Stimulated activated CD4-positive, alpha-beta T cell treated with anti-CD3 and anti-CD28 coated beads, Interleukin-15, amount 100 ng/mL, for 24 hours (primary cell): Measurements from ENCODE around the gene ATG101.

ENCODE experiments used
- DNase-seq: peaks from one replicate; pipeline ENCODE4 v3.0.0-alpha.2; 2020

The ATG101 gene

GRCh38 chr12:52058631-52059361, 11.0 kb upstream of the ATG101 start:
- no peak for DNase-seq

DNA sequence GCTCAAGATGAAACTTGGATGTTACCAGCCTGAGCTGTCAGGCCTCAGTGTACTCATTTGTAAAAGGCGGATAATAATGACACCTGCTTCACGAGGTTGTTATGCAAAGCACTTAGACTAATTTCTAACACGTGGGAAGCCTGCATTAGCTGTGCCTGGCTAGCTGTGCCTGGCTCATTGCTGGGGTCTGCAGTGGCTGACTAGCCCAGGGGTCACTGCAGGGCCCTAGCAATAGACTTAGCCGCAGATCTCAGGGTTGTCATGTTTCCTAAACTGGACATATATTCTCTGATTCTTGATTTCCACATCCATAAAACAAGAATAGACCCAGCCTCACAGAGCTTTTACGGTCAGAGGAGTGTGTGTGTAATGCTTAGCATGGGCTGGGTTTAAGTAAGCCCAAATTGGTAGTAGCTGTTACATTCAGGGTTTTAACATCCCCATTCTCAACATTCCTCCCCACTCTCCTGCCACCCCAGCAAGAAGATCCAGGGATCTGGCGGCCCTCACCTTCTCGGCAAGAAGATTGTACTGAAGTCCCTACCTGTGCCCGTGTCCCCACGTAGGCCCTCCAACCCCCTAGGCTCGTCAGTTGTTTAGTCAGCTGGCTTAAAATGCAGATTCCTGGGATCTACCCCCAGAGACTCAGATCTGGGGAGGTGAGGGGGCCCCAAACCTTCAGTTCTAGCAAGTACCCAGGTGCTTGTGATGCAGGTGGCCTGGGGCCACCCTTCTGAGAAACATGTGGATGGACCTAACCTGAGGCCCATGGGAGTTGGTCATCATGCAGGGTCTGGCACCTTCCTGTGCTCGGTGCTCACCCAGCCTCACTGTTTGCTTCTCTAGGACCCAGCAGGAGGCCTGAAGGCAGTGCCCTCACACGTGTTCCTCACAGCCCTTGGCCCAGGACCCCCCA, 9.9 kb upstream of the ATG101 start:
- DNase-seq: no peak

GRCh38 chr12:52060498-52061177, 9.1 kb upstream of the ATG101 start:
- DNase-seq: no peak

DNA sequence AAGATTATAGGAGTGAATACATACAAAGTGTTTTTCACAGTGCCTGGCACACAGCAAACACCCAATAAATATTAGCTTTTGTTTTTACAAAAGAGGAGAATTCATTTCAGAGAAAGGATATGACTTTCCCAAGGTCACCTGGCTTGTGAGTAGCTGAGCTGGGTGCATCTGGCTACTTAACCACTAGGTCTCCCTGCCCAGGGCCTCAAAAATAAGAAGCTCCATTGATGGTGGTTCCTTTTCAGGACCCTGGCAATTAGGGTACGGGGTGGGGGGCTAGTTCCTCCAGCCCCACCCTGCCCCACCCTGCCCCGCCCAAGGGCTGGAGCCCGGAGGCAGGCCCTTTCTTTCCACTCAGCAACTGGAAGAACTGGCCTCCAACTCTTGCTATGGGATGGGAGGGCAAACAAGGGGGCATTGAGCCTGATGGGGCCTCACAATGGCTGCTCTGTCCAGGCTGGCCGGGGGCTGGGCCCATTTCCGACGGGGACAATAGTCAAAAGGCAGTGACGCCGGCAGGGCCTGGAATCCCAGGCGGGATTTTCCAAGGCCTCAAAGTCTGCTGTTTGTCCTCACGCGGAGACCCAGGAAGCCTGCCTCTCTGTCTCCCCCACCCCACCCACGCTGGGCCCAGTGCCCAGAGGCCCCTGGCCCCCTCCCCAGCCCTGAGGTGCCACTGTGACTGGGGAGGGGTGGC, 8.2 kb upstream of the ATG101 start:
- no peak for DNase-seq

DNA sequence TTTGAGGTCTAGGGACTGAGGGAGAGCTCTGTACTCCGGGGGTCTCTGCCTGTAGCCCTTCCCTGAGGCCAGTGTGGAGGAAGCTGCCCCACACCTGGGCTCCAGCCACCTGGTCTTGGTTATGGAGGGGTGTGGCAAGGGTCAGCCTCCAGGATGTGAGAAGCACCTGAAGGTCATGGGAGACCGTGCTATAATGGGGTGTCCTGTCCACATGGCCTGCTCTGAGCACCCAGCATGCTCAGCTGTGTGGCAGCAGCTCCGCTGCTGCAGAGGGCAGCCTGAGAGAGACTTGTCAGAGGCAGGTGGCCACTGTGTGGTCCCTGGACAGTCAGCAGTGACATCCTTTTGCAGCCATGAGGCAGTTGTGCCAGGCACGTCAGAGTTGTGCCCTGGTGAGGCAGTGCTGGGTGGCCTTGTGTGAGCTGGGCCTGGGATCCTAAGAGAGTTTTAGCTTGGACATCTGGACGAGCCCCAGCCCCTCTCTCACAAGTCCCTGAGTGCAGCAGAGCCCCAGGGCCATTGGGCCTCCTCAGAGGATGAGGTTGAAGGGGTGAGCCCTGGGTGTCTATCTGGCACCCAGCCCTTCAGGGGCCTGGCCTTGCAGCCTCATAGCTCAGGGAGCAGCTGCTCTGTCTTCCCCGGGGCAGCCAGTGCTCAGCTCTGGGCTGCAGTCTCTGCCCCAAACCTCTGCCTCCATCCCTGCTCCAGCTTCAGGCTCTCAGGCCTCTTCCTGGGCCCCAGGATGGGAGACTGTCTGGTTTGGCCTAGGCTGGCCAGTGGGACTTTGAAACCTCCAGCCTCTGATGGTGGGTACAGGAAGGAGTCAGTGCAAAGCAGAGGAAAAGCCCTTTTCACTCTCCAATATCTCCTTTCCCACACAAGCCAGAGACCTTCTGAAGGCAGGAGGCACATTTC, 7.4 kb upstream of the ATG101 start:
- no peak for DNase-seq

DNA sequence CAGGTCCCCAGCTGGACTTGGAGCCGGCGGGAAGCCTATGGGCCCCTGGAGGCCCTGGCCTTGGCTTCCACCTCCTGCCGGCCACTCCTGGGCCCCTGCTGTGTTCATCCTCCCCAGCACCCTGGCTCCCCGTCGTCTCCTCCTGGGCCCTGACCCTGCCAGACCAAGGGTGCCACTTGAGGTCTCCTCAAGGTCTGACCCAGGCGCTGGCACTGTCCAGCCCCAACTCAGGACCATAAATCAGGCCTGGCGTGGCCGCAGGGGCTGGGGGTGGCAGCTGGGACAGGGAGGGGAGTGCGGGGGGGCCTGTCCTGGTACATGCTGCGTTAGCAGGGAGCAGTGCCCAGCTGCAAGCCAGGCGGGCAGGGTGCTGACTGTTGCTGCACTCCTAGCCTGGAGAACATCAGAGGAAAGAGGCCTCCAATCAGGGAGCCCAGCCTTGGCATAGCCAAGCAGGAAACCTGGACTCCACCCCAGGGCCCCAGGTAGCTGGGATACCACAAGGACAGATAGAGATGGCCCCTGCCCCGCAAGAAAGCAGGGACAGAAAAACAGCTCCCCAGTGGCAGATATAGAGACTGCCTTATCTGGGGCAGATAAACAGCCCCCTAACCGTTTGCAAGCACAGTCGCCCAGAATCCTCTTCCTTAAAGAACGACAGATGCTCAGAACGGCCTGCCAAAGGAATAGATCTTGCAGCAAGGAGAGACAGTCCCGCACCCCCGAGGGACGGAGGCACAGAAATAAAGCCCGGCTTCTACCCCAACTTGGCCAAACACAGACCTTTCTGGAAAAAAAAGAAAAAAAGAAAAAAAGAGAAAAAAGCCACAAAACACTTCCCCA, 6.5 kb upstream of the ATG101 start:
- DNase-seq: no peak

DNA sequence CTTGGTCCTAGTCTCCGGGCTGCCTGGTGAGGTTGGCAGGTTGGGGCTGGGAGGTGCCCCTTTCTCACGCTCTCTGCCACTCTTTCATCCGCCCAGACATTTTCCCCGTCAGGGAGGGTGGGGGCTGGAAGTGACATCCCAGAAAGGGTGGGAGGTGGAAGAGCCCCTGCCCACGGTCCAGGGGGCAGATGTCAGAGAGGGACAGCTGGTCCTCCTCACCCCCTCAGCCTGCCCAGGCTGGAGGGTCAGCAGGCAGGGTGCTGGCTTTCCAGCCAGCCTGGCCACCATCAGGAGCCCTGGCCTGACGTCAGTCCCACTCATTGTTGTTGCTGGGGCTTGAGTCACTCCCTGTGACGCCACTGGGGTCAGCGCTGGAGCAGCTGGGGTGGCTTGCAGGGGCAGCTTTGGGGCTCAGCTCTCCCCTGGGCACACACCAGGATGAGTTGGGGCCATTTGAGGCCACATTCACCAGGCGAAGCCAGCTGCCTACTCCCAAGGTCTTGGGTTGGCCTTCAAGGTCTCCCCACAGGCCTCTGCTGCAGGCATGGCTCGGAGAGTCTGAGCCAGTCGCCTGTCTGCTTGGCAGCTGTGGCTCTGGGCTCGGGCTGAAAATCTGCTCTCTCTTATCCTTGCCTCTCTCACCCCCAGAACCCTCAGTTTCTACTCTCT, 5.7 kb upstream of the ATG101 start:
- no peak for DNase-seq

- DNase-seq: no peak
Observed at GRCh38 chr12:52066346-52067080, 3.3 kb upstream of the ATG101 start.

GRCh38 chr12:52067081-52067374, 2.8 kb upstream of the ATG101 start:
- DNase-seq: no peak

- DNase-seq: no peak
Observed at GRCh38 chr12:52070185-52070925, 577 bp downstream of the ATG101 start.

DNA sequence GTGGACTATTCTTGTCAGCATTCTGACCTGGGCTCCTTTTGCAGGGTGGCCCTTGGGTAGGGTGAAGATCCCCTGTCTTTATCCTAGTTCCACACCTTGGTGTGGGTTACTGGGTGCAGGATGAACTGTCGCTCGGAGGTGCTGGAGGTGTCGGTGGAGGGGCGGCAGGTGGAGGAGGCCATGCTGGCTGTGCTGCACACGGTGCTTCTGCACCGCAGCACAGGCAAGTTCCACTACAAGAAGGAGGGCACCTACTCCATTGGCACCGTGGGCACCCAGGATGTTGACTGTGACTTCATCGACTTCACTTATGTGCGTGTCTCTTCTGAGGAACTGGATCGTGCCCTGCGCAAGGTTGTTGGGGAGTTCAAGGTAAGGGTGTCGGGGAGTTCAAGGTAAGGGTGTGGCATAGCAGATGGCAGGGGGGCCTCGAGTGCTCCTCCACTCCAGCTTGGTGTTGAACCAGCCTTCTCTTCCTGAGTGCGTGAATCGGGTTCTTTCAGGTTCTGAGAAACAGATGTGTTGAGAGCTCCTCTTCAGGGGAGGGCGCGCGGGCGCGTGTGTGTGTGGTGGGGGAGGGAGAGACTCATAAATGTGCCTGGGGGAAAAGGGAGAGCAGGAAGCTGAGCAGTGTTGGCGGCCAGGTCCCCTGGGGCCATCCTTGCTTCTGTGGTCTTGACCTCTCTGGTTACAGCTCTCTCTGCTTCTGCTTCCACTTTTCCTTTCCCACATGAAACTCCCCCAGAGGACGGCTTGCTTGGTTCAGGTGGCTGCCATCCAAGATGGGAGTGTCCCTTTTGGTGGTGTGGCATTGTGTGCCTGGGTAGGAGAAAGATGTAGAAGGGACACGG, 4.0 kb downstream of the ATG101 start:
- DNase-seq: no peak

DNA sequence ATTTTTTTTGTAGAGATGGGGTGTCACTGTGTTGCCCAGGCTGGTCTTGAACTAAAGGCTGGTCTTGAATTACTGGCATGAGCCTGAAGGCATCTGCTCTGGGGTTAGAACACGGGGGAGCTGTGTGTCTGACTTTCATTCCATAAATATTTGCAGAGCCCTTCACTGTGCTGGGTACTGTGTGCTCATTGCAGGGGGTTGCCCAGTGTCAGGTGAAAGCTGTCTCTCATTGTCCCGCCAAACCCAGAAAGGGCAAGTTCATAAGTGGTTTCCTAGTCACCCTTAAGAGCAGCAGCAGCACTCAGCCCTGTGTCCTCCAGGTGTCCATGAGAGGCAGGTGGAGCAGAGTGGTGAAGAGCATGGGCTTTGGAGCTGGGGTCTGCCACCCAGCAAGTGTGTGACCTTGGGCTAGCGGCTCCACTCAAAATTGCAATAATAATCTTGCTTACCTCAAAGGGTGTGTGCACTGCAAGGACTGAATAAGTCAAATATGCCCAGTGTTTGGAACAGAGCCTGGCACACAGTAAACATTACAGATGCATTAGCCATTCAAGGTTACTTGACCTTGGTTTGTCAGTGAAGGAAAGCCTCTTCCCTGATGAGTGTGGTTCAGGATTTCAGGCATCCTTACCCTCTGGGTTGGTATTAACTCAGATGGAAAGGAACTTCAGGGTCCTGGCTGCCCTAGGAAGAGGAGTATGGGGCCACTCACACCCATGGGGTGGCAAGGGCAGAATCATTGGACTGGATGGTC, 5.4 kb downstream of the ATG101 start:
- DNase-seq: no peak

- DNase-seq: no peak
Observed at GRCh38 chr12:52076811-52077210, 7.0 kb downstream of the ATG101 start.

DNA sequence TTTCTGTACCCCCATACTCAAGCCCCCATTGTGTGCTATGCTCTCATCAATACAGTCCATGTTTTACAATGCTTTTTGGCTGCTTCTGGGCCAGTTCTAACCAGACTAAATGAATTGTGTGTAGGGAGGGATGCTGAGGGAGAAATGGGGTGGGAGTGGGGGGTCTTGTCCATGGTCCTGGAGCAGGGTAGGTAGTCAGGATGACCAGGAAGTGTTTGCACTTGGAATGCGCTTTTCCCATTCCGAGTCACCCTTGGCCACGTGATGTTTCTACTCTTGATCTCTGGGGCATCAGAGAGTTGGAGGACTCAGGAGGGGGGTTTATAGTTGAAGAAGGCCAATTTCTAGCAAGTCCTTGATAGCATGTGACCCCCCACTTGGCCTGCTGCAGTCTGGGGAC, 8.5 kb downstream of the ATG101 start:
- no peak for DNase-seq

- no peak for DNase-seq
Observed at GRCh38 chr12:52079576-52080402, 10.0 kb downstream of the ATG101 start, which contains the start of gene SMIM41. Gene SMIM41 (plus strand): TSS chr12:52079704. CDS start chr12:52079780, 76 bp downstream.
